Cardiac fibroblast (primary cell): ENCODE data around the gene CRADD.
A peak's percentile ranks its signal among the peaks of the same experiment; 100 is the strongest.

ENCODE experiments used
- DNase-seq, 2 donors: peaks; one replicate each; pipeline versions ENCODE4 v3.0.0 to v3.0.0-alpha.2; 2010; ENCODE audit warnings: low read depth in 2 of 2
- H3K4me3 ChIP-seq, 2 donors: replicated peaks in 1 of 2; 1 replicate in 1 of 2; 2 replicates in 1 of 2; pipeline ENCODE4 v1.5.1; 2011; ENCODE audit warnings: low read depth in 2 of 2, low read length in 2 of 2, mild to moderate bottlenecking in 2 of 2, moderate library complexity in 1 of 2
- TF ChIP-seq, protein P1 (sequence below): IDR thresholded peaks from one replicate; pipeline ENCODE4 v1.5.1; 2011; ENCODE audit warnings: low read depth, mild to moderate bottlenecking, low read length, inconsistent platforms

The CRADD gene

GRCh38 chr12:93654421-93654820 is 22.8 kb upstream of the CRADD start:
- H3K4me3 ChIP-seq: no peak overlapping the region
- no peak for DNase-seq
- TF ChIP-seq, protein P1, sequence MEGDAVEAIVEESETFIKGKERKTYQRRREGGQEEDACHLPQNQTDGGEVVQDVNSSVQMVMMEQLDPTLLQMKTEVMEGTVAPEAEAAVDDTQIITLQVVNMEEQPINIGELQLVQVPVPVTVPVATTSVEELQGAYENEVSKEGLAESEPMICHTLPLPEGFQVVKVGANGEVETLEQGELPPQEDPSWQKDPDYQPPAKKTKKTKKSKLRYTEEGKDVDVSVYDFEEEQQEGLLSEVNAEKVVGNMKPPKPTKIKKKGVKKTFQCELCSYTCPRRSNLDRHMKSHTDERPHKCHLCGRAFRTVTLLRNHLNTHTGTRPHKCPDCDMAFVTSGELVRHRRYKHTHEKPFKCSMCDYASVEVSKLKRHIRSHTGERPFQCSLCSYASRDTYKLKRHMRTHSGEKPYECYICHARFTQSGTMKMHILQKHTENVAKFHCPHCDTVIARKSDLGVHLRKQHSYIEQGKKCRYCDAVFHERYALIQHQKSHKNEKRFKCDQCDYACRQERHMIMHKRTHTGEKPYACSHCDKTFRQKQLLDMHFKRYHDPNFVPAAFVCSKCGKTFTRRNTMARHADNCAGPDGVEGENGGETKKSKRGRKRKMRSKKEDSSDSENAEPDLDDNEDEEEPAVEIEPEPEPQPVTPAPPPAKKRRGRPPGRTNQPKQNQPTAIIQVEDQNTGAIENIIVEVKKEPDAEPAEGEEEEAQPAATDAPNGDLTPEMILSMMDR: no peak

GRCh38 chr12:93657071-93657470 is 20.1 kb upstream of the CRADD start:
- DNase-seq: peak; percentile 38 to 53
- TF ChIP-seq, protein P1: no peak
- no peak overlapping the region for H3K4me3 ChIP-seq

DNA sequence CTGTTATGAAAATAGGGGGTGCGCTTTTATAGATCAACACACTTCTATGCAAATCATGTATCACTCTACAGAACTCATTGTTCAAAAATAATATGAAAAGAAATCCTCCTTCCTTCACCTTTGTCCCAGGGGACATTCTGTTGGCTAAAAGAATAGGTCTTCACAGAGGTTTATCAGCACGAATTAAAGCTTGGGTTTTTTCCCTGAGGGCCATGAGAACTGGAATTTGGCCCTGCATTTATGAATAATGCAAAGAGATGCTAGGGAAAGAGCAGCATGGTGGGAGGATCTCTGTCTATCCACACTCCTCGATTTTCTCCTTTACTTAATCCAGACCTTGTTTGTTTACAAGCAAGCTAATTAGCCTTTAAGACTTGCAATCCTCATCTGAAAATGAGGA is 16.2 kb upstream of the CRADD start:
- no peak for DNase-seq

DNA sequence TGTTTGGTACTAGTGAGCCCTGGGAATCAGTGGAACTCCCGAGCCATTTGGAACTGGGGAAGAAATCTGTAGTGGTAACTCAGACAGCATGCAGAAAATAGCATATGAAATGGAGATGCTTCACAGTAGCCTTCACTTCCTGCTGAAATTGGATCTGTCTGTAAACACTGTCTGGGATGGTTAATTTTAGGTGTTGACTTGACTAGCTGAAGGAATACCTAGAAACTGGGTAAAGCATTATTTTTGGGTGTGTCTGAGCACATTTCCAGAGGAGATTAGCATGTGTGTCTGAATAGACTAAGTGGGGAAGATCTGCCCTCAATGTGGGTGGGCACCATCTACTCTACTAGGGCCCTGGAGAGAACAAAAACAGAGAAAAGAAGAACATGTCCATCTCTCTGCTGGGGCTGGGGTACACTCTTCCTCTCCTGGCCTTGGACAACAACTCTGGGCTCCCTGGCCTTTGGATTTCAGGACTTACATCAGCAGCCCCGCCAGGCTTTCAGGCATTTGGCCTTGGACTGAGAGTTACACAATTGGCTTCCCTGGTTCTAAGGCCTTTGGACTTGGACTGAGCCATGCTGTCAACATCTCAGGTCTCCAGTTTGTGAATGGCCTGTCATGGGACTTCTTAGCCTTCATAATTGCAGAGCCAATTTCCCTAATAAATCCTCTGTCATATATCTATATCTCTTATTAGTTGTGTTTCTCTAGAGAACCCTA is 14.0 kb upstream of the CRADD start:
- TF ChIP-seq, protein P1: no peak
- H3K4me3 ChIP-seq: no peak overlapping the region
- peak in 1 of 2 donors; percentile 35 for DNase-seq

More for the DNA sequence above, 16.2 kb upstream of the CRADD start:
- no peak overlapping the region for H3K4me3 ChIP-seq
- TF ChIP-seq, protein P1: no peak

GRCh38 chr12:93663729-93664084 is 13.5 kb upstream of the CRADD start:
- DNase-seq: no peak
- no peak overlapping the region for H3K4me3 ChIP-seq
- TF ChIP-seq, protein P1: no peak

GRCh38 chr12:93664573-93665138 is 12.5 kb upstream of the CRADD start:
- H3K4me3 ChIP-seq: no peak overlapping the region

More at GRCh38 chr12:93664573-93665138, 12.5 kb upstream of the CRADD start:
- DNase-seq: peak in 1 of 2 donors; percentile 71
- TF ChIP-seq, protein P1: no peak
